Amniotic stem cell (primary cell): ENCODE data around the gene TLR9.
"Not testable (repeated sequence)": the region's sequence is repeated elsewhere in the genome, so short reads cannot be mapped to it uniquely, and the experiment has no call there.

Experiments
- DNase-seq: peaks from one replicate; lab custom pipeline; 2025; lab: John Stamatoyannopoulos, UW

Gene TLR9, protein sequence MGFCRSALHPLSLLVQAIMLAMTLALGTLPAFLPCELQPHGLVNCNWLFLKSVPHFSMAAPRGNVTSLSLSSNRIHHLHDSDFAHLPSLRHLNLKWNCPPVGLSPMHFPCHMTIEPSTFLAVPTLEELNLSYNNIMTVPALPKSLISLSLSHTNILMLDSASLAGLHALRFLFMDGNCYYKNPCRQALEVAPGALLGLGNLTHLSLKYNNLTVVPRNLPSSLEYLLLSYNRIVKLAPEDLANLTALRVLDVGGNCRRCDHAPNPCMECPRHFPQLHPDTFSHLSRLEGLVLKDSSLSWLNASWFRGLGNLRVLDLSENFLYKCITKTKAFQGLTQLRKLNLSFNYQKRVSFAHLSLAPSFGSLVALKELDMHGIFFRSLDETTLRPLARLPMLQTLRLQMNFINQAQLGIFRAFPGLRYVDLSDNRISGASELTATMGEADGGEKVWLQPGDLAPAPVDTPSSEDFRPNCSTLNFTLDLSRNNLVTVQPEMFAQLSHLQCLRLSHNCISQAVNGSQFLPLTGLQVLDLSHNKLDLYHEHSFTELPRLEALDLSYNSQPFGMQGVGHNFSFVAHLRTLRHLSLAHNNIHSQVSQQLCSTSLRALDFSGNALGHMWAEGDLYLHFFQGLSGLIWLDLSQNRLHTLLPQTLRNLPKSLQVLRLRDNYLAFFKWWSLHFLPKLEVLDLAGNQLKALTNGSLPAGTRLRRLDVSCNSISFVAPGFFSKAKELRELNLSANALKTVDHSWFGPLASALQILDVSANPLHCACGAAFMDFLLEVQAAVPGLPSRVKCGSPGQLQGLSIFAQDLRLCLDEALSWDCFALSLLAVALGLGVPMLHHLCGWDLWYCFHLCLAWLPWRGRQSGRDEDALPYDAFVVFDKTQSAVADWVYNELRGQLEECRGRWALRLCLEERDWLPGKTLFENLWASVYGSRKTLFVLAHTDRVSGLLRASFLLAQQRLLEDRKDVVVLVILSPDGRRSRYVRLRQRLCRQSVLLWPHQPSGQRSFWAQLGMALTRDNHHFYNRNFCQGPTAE

DNA sequence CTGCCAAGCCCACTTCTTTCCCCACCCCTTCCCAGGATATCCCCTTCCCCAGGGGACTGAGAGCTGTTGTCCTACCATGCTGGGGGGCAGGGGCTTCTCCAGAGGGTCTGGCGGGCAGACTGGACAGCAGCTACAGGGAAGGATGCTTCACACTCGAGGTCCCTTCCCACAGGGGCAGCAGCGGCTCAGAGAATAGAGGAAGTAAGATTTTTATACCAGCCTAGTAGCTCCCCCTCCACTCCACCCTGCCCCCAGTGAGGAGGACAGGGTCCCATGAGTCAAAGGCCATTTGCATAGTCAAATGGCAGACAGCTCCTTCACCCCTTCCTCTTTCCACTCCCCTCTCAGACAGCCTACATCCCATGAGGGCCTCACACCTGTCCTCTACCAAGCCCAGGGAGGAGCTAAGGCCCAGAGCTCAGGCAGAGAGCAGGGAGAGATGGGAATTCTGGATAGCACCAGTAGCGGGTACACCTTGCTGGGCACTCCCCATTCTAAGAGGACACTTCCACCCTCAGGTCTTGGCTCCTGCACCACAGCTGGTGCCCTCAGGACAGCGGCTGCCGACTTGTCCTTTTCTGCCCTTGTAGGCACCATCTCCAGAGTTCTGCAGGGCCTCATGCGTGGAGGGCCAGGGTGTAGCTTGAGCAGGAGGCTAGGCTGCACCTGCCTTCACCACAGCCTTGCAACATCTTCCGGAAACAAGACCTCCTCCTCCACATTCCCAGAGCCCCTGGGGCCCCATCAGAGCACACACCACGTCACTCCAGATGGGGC, at the start of gene TLR9:
Gene TLR9, minus strand, starts transcription at position 194 of the 777 bp plus-strand sequence. Its CDS starts 116 bp downstream, at position 78.
- DNase-seq, result no peak

DNA sequence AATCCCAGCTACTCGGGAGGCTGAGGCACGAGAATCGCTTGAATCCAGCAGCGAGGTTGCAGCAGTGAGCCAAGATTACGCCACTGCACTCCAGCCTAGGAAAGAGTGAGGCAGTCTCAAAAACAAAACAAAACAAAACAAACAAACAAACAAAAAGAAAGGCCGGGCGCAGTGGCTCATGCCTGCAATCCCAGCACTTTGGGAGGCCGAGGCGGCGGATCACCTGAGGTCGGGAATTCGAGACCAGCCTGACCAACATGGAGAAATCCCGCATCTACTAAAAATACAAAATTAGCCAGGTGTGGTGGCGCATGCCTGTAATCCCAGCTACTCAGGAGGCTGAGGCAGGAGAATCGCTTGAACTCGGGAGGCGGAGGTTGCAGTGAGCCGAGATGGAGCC, 49.3 kb upstream of the TLR9 start:
- not testable (repeated sequence) for DNase-seq

DNA sequence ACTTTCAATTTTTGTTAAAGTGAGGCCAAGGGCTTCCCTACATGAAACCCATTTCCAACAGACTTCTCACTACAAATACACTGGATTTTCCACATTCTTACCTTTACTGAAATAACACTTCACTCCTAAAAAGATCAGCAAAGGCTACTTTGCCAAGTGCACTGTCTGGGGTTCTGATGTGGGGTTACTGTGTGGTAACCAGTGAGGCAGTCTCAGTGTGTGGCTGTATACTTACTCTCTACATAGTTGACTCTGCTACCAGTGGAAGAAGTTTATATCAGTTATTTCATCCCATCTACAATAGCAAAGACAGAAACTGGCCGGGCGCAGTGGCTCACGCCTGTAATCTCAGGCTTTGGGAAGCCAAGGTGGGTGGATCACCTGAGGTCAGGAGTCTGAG, 47.4 kb upstream of the TLR9 start:
- no peak for DNase-seq

DNA sequence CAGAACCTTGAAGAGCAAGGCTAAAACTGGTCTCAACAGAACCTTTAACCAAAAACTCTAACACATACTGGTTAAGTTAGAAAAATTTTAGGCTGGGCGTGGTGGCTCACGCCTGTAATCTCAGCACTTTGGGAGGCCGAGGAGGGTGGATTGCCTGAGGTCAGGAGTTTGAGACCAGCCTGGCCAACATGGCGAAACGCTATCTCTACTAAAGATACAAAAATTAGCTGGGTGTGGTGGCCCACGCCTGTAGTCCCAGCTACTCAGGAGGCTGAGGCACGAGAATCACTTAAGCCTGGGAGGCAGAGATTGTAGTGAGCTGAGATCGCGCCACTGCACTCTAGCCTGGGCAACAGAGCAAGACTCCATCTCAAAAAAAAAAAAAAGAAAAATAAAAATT, 46.7 kb upstream of the TLR9 start:
- DNase-seq, result not testable (repeated sequence)

DNA sequence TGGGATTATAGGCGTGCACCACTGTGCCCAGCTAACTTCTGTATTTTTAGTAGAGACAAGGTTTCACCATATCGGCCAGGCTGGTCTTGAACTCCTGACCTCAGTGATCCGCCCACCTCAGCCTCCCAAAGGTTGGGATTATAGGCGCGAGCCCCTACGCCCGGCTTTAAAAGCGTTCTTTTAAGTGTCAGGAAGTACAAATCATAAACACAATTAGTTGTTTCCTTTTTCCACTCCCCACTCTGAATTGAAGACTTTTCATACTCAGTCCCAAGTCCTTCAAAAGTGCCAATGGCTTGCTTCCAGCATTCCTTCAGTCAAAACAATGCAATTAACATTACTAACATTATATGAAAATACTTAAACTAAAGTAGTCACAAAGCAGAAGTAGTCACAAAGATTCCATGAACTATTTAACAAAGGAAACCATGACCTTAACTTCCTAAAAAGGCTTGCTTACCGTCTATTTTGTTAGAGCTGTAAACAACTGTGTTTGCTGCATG, 44.9 kb upstream of the TLR9 start:
- DNase-seq, result no peak

DNA sequence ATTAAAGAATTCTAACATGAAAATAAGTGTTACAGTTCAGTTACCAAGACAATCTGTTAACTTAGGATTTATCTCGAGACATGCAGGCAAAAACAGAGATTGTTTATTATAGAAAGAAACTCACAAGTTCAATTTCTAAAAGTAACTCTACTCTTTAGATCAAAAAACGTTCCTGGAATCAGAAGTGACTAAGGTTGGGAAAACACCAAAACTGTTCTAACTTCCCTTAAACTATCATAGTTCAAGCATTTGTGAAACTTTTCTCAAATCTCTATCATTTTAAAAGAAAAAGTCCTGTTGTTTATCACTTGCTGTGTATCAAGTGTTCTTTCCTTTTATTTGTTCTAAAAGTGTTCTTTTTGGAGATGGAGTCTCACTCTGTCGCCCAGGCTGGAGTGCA, 44.3 kb upstream of the TLR9 start:
- DNase-seq, result no peak

DNA sequence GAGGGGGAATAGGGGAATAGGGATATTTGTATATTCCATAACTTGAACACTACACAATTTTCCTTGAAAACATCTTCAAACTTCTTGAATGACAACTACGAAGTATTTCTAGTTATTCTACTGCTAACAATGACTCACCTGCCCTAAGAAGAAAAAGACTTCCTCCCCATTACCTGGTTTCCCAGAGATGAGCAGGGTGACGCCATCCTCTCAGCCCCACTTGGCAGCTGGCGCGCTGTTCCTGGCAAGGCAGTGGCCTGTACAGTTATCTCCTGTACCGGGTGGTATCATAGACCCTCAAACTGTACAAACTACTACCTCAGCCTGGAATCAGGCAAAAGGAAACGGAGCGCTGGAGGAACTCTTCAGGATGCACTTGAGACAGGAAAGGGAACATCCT, 42.6 kb upstream of the TLR9 start:
- no peak for DNase-seq

DNA sequence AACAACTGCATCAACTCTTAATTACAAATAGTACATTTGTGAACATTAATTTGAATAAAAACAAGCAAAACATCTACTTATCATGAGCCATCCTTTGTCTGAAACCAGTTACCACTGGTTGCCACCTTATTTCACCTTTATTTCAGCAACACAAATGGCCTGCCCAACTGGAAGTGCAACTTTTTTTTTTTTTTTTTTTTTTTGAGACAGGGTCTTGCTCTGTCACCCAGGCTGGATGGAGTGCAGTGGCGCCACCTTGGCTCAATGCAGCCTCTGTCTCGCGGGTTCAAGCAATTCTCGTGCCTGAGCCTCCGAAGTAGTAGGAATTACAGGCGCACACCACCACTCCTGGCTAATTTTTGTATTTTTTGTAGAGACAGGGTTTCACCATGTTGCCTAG, 39.9 kb upstream of the TLR9 start:
- no peak for DNase-seq

DNA sequence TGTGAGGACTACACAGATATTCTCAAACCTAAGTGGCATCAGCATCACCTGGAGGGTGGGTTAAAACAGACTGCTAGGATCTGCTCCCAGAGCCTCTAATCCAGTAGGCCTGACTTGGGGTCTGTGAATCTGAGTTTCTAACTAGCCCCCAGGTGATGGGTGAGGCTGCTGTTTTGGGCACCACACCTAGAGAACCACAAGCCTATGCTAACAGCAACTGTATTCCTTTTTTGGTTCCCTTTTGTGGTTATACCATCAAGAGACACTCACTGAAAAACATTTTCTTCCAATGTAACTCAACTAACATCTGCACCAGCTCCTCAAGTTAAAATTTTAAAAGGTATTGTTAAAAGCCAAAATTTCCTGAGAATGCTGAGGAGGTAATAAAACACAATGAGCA, 37.0 kb upstream of the TLR9 start:
- no peak for DNase-seq

DNA sequence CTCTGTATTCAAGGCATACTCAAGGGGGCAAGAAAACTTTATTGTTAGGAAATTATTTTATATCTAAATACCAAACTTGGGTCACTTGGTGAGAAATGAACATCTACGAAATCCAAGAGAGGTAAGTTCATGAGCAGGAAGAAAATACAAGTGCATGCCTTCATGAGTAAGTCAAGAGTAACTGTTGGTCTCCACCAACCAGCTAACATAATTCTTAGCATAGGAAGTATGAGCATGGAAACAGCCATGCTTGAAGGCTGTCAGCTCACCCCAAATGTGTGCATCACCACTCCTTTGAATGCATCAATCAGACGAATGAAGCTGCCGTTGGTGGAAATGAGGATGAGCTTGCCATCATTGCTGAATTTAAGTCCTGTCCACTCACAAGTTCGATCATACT, 34.0 kb upstream of the TLR9 start:
- no peak for DNase-seq

DNA sequence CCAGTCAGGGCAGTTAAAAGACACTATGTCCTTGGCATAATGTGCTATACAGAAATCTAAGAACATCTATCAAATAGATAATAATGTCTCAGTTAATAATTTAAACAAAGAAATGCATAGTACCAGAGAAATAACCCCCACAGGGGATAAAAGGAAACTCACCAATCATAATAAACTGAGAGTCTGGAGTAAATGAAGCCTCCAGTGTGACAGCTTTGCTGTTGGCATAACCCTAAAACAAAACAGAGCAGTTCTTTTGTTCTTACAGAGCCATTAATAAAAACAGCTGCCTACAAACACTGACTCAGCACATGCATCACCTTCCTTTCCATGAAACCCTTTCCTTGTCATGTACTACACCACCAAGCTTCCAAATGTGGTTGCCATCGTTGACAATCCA, 33.6 kb upstream of the TLR9 start:
- no peak for DNase-seq

DNA sequence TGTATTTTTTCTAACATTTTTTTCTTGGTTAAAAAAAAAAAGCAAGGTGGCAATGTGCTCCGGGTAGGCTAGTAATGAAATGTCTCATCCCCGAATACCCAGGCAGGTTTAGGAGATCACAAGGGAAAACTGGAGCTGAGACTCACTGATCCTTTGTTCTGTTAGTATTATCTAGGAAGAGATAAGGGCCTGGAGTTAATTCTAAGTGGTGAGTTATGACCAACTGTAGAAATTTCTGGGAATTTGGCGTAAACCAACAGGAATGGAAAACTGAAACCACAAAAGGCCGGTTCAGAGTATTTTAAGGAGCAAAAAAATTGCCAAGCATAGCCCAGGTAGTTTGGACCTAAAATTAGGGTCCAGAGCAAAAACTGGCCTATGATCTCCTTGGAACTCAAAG, 32.5 kb upstream of the TLR9 start:
- DNase-seq, result no peak

DNA sequence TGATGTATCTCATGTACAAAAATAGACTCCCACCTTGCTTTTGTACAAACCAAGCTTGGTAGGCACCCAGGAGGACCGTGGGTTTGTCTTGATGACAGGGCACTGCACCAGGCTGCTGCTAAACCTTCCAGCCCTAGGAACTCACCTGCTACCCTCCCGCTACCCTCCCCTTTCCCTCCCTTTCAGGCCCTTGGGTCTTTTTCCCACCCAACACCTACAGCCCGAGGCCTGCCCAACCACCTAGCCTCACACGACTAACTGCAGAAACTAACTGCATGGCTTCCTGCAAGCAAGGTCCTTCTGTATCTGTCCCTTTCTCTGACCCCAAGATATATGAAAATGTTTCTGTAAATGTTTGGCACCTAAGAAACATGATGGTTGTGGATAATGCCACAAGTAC, 31.2 kb upstream of the TLR9 start:
- DNase-seq, result no peak

DNA sequence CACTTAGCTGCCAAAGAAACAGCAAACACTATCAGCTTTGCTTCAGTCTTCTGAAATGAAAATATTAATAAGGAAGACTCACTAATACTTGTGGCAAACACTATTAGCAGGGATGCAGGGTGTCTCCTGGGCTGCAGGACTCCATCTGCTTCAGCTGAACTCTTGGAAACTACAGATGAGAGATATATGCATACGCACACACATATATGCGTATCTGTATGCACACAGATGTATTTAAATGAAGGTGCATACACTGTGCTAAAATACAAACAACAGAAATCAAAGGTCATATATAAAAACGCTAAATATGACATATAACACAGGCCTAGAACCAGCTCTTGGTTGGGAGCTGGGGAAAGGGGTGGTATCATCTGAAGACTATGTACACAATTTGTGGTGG, 30.7 kb upstream of the TLR9 start:
- DNase-seq, result no peak

DNA sequence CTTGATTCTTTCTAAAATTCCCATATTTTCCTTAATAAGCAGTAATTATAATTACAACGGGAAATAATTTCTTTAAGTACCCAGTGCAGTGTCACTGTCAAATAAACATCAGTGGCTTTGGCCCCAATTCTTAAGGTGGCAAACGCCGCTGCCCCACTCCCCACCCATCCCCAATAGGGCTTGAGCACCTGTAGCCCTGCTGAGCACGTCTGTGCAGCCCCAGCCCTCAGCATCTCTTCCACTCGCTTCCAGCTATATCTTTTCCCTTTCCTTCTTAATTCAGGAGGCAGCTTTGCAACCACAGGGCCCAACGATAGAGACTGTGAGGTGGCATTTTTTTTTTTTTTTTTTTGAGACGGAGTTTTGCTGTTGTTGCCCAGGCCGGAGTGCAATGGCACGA, 29.2 kb upstream of the TLR9 start:
- DNase-seq, result no peak

DNA sequence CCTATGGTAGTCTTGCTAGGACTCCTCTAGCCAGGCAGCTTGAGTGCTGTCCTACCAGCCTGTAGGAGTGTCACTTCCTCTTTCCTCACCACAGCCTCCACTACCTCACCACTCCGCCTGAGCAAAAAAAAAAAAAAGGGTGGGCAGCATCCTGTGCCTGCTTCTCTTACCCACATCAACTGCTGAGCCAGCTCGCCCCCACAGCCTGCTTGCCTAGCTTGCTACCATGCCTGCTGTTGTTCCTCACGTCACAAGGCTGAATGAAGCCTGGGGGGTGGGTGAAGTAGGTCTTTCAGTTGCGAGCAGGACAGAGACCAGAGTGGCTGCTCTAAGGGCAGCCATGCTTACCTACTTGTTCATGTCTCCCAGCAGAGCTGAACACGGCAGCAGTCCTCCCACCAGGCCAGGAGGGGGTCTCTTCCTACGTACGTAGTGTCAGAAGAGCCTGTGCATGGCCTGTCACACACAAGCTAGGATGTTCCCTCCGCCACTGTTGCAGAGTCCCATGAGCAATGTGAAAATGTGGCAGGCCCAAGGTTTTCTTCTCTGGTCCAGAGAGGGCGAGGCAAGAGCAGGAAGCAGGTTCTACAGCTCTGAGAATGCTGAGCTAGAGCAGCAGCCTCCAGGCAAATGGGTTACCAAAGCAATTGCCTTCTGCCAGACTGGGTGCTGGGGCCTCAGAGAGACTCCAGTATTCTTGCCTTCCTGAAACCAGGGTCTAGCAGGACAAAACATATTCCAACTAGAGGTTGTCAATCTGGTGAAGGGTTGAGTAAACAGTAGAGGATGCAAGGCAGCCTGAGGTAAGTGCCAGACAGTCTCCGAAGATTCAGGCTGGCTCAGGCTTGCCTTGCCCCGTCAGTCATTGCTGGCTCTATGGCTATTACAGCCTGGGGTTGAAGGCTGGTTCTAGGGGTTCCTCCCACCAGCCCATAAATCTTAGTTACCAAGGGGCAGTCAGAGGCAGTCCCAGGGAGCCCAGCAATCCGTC, 28.2 kb upstream of the TLR9 start:
- DNase-seq, result no peak

DNA sequence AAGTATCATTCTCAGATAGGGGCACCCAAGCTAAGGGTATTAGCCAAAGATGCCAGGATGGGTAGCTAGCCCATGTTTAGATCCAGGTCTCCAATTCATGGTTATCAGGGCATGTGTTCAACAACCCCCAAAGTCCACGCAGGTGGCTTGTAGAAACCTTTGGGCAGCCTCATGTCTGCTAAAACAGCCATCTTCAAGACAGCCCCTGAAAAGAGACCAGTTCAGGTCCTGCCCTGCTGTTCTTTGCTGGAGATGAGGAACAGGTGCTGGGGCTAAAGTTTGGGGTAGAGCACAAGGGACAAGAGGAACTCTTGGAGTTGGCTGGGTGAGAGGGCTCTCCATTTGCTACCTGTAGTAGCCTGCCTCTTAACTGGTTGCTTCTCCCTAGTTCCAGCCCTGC, 24.7 kb upstream of the TLR9 start:
- no peak for DNase-seq

DNA sequence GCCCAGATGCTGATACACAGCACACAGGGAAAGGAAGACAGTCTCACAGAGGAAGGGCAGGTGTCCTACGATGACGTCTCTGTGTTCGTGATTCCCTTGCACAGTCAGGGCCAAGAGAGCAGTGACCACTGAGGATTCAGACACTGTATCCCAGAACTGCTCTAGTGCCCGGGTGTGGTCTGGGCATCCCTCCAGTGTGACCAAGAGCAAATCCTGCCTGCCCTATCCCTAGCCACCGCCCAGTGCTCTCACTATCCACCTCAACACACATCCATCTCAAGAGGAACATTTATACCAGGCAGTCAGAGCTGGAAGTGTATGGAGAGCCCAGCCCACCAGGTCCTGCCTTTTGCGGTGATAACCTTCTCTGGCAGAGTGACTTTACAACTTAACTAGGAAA, 24.2 kb upstream of the TLR9 start:
- no peak for DNase-seq

DNA sequence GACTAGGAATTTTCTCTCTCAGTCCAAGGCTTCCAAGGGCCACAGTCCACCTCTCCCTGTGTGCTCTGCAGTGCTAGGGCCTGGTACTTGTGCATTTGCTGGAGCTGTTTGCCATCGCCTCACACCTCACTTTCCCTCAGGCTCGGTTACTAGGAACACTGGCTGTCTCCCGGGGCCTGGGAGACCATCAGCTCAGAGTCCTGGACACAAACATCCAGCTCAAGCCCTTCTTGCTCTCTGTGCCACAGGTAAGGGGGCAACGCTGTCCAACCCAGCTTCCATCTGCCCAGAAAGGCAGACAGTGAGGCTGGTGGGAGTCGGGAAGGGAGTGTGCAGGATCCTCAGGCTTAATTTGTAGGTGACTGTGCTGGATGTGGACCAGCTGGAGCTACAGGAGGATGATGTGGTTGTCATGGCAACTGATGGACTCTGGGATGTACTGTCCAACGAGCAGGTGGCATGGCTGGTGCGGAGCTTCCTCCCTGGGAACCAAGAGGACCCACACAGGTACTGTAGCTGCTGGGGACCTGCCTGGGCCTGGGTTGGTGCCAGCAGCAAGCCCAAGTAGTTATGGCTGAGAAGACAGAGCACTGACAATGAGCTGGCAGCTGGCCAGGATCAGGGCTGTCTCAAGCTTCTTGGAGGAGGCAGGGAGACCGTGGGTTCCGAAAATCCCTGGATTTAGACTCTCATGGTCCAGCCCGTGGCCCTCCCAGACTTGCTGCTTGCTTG, 23.5 kb upstream of the TLR9 start:
- DNase-seq, result no peak

DNA sequence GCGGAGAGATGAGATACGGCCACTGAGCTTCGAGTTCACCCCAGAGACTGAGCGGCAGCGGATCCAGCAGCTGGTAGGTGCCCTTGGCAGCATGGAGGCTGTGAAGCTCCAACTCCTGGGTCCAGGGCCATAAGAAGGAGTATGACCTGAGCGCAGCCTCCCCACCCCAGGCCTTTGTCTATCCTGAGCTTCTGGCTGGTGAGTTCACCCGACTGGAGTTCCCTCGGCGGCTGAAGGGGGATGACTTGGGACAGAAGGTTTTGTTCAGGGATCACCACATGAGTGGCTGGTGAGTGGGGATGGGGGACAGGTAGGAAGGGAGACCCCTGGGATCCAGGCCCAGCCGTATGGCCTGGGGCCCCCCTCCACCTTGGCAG, 22.7 kb upstream of the TLR9 start:
- no peak for DNase-seq
